ENCODE data around the gene APBA2.

Gene APBA2

GRCh38 chr15:28963711-28964081 is 77.9 kb downstream of the APBA2 start:
- intact Hi-C loops (cut with DNase I) = no loop called here
- DNase-seq = peak in 1 of 42 donors; percentile 1

GRCh38 chr15:28964098-28964497 is 78.3 kb downstream of the APBA2 start:
- intact Hi-C loops (cut with DNase I) = no loop called here
- no peak for DNase-seq

GRCh38 chr15:28967066-28967465 is 81.3 kb downstream of the APBA2 start:
- no peak for DNase-seq
- intact Hi-C loops (cut with DNase I) = no loop called here

GRCh38 chr15:28967990-28968389 is 82.2 kb downstream of the APBA2 start:
- intact Hi-C loops (cut with DNase I) = no loop called here
- DNase-seq = no peak

- peak in 37 of 42 donors; percentile 38 to 85 (median 62) for DNase-seq
- intact Hi-C loops (cut with DNase I) = no loop called here
These were observed 83.8 kb downstream of the APBA2 start for GRCh38 chr15:28969511-28970085.

- peak in 1 of 42 donors; percentile 25 for DNase-seq
- intact Hi-C loops (cut with DNase I) = no loop called here
These were observed 88.4 kb downstream of the APBA2 start for GRCh38 chr15:28974142-28974541.

- peak in 21 of 42 donors; percentile 39 to 85 (median 62) for DNase-seq
- intact Hi-C loops (cut with DNase I) = loop anchor here (5.0 kb wide), 1 partner anchor 117 kb away; no protein-coding TSS in a partner anchor
These were observed 90.0 kb downstream of the APBA2 start for GRCh38 chr15:28975766-28976179.

- intact Hi-C loops (cut with DNase I) = loop anchor here (5.0 kb wide), 1 partner anchor 115 kb away; no protein-coding TSS in a partner anchor
- DNase-seq = peak; percentile 52 to 96 (median 82)
These were observed 91.7 kb downstream of the APBA2 start for GRCh38 chr15:28977377-28978010.

- intact Hi-C loops (cut with DNase I) = loop anchor here (5.0 kb wide), 1 partner anchor 114 kb away; no protein-coding TSS in a partner anchor
These were observed 92.2 kb downstream of the APBA2 start for GRCh38 chr15:28978011-28978378.

GRCh38 chr15:28978661-28979060 is 92.9 kb downstream of the APBA2 start:
- peak in 3 of 42 donors; percentile 23 to 34 (median 29) for DNase-seq
- intact Hi-C loops (cut with DNase I) = loop anchor here (5.0 kb wide), 1 partner anchor 114 kb away; no protein-coding TSS in a partner anchor

More at GRCh38 chr15:28978011-28978378, 92.2 kb downstream of the APBA2 start:
- DNase-seq = peak in 6 of 42 donors; percentile 26 to 68 (median 37)

GRCh38 chr15:28979208-28979841 is 93.6 kb downstream of the APBA2 start:
- DNase-seq = peak in 3 of 42 donors; percentile 30 to 37 (median 35)
- intact Hi-C loops (cut with DNase I) = loop anchor here (5.0 kb wide), 1 partner anchor 113 kb away; no protein-coding TSS in a partner anchor

- intact Hi-C loops (cut with DNase I) = no loop called here
- peak in 2 of 42 donors; percentile 4 to 22 for DNase-seq
These were observed 95.1 kb downstream of the APBA2 start for GRCh38 chr15:28980709-28981350.

- intact Hi-C loops (cut with DNase I) = no loop called here
- DNase-seq = no peak
These were observed 95.6 kb downstream of the APBA2 start for GRCh38 chr15:28981351-28981720.

GRCh38 chr15:28981921-28982320 is 96.1 kb downstream of the APBA2 start:
- peak in 1 of 42 donors; percentile 6 for DNase-seq
- intact Hi-C loops (cut with DNase I) = no loop called here

GRCh38 chr15:28982886-28983285 is 97.1 kb downstream of the APBA2 start:
- DNase-seq = peak in 2 of 42 donors; percentile 27 to 28
- intact Hi-C loops (cut with DNase I) = no loop called here

- DNase-seq = peak in 4 of 42 donors; percentile 19 to 58 (median 42)
- intact Hi-C loops (cut with DNase I) = no loop called here
These were observed 97.9 kb downstream of the APBA2 start for GRCh38 chr15:28983432-28984311.

GRCh38 chr15:28984421-28985315 is 98.9 kb downstream of the APBA2 start:
- intact Hi-C loops (cut with DNase I) = no loop called here
- DNase-seq = peak; percentile 75 to 97 (median 91)

- intact Hi-C loops (cut with DNase I) = no loop called here
- DNase-seq = no peak
These were observed 99.5 kb downstream of the APBA2 start for GRCh38 chr15:28985316-28985645.

Data from head of caudate nucleus (tissue), 42 donors.